Mammary epithelial cell (primary cell): ENCODE results near the gene FXYD3.

Source experiments
- EZH2 ChIP-seq: IDR thresholded peaks from 2 replicates; pipeline ENCODE4 v1.6.1; 2012; ENCODE audit warnings: low read length, inconsistent platforms, borderline replicate concordance
- TF ChIP-seq, protein P1 (sequence below), 2 donors: IDR thresholded peaks in 1 of 2; conservative IDR thresholded peaks in 1 of 2; 2 replicates each; pipeline ENCODE4 v1.5.1; 2011 to 2012; ENCODE audit warnings: inconsistent platforms in 2 of 2, low read length in 2 of 2, mild to moderate bottlenecking in 2 of 2, control low read depth in 1 of 2, low read depth in 1 of 2; ENCODE audit not compliant: insufficient read depth in 1 of 2; ENCODE audit errors: extremely low read depth in 1 of 2

DNA sequence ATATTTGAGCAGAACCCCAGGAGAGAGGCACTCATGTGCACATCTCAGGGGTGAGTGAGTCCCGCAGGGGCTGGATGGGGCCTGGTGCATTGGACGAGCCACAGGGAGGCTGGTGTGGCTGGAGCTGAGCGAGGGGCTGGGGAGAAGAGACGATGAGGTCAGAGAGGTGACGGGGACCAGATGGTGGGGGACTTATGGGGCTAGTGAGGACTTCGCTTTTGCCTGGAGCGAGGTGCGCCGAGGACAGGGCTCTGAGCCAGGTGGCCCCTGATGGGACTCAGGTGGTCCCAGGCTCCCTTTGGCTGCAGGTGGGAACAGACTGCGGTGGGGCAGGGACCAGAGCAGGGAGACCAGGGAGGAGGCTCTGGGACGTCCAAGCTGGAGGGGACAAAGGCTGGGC, 6.9 kb upstream of the FXYD3 start:
- TF ChIP-seq, protein P1, sequence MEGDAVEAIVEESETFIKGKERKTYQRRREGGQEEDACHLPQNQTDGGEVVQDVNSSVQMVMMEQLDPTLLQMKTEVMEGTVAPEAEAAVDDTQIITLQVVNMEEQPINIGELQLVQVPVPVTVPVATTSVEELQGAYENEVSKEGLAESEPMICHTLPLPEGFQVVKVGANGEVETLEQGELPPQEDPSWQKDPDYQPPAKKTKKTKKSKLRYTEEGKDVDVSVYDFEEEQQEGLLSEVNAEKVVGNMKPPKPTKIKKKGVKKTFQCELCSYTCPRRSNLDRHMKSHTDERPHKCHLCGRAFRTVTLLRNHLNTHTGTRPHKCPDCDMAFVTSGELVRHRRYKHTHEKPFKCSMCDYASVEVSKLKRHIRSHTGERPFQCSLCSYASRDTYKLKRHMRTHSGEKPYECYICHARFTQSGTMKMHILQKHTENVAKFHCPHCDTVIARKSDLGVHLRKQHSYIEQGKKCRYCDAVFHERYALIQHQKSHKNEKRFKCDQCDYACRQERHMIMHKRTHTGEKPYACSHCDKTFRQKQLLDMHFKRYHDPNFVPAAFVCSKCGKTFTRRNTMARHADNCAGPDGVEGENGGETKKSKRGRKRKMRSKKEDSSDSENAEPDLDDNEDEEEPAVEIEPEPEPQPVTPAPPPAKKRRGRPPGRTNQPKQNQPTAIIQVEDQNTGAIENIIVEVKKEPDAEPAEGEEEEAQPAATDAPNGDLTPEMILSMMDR (conservative IDR thresholded peaks at IDR 0.05 in 1 of 2, IDR thresholded peaks at IDR 0.05 in 1 of 2; ENCODE audit: extremely low read depth in 1 of 2, insufficient read depth in 1 of 2, low read depth in 1 of 2, low read length in 2 of 2), result no peak
- no peak for TF ChIP-seq EZH2
